ENCODE measurements around the gene TWIST1.

Gene TWIST1

GRCh38 chr7:19113002-19113350 lies 4.5 kb downstream of the TWIST1 start:
- no peak for ATAC-seq
- DNase-seq: no peak

GRCh38 chr7:19112274-19113001 lies 5.0 kb downstream of the TWIST1 start:
- no peak for DNase-seq
- no peak for ATAC-seq

- no peak for DNase-seq
- no peak for ATAC-seq
Observed at GRCh38 chr7:19111474-19112273, 5.8 kb downstream of the TWIST1 start.

- no peak for ATAC-seq
Observed at GRCh38 chr7:19110776-19111175, 6.7 kb downstream of the TWIST1 start.

GRCh38 chr7:19110026-19110730 lies 7.3 kb downstream of the TWIST1 start:
- ATAC-seq: no peak
- DNase-seq: no peak

More at GRCh38 chr7:19110776-19111175, 6.7 kb downstream of the TWIST1 start:
- no peak for DNase-seq

GRCh38 chr7:19109000-19109946 lies 8.2 kb downstream of the TWIST1 start:
- DNase-seq (no peak), ATAC-seq (no peak)

- no peak for ATAC-seq
- no peak for DNase-seq
Observed at GRCh38 chr7:19107356-19108146, 9.9 kb downstream of the TWIST1 start.

GRCh38 chr7:19107081-19107355 lies 10.4 kb downstream of the TWIST1 start:
- DNase-seq: no peak
- no peak for ATAC-seq

GRCh38 chr7:19106241-19107080 lies 11.0 kb downstream of the TWIST1 start:
- DNase-seq (no peak), ATAC-seq (no peak)

GRCh38 chr7:19105546-19105945 lies 11.9 kb downstream of the TWIST1 start:
- DNase-seq (no peak), ATAC-seq (no peak)

GRCh38 chr7:19104811-19105210 lies 12.6 kb downstream of the TWIST1 start:
- DNase-seq (no peak), ATAC-seq (no peak)

- ATAC-seq: no peak
- no peak for DNase-seq
Observed at GRCh38 chr7:19102884-19103283, 14.6 kb downstream of the TWIST1 start.

GRCh38 chr7:19101909-19102308 lies 15.5 kb downstream of the TWIST1 start:
- DNase-seq (no peak), ATAC-seq (no peak)

GRCh38 chr7:19101472-19101871 lies 16.0 kb downstream of the TWIST1 start:
- ATAC-seq (no peak), DNase-seq (no peak)

GRCh38 chr7:19099924-19100323 lies 17.5 kb downstream of the TWIST1 start:
- DNase-seq (no peak), ATAC-seq (no peak)

- ATAC-seq (no peak), DNase-seq (no peak)
Observed at GRCh38 chr7:19099194-19099593, 18.2 kb downstream of the TWIST1 start.

GRCh38 chr7:19098510-19098909 lies 18.9 kb downstream of the TWIST1 start:
- DNase-seq (no peak), ATAC-seq (no peak)

GRCh38 chr7:19097165-19098055 lies 20.0 kb downstream of the TWIST1 start:
- DNase-seq: no peak
- no peak for ATAC-seq

- no peak for DNase-seq
- ATAC-seq: no peak
Observed at GRCh38 chr7:19095353-19095860, 22.0 kb downstream of the TWIST1 start.
